ENCODE measurements around the gene CYBRD1. TPM values are rescaled to one million over a fixed set of nuclear protein-coding genes. Genes with fewer than 3 reads are reported as not detected.

The CYBRD1 gene
- total RNA-seq, 1 experiment from 2014 or later: 7.9 TPM

DNA sequence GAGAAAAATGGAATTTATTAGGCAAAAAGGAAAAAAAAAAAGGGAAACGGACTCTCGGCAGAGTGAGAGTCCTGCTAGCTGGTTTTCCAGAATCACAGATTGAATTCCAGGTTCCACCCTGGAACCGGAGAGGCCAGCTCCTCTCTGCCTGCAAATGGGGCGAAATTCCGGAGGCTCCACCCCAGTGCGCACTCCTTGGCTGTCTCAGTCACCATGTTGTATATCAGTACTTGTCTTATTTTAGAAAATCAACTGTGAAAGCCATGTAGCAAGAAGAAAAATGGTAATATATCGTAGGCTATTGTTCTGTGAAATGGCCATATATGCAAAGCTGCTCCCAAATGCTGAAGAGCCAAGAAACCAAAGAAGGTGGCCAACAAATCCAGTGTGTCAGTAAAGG is 49.4 kb downstream of the CYBRD1 start (continued):
- TF ChIP-seq, protein P1, sequence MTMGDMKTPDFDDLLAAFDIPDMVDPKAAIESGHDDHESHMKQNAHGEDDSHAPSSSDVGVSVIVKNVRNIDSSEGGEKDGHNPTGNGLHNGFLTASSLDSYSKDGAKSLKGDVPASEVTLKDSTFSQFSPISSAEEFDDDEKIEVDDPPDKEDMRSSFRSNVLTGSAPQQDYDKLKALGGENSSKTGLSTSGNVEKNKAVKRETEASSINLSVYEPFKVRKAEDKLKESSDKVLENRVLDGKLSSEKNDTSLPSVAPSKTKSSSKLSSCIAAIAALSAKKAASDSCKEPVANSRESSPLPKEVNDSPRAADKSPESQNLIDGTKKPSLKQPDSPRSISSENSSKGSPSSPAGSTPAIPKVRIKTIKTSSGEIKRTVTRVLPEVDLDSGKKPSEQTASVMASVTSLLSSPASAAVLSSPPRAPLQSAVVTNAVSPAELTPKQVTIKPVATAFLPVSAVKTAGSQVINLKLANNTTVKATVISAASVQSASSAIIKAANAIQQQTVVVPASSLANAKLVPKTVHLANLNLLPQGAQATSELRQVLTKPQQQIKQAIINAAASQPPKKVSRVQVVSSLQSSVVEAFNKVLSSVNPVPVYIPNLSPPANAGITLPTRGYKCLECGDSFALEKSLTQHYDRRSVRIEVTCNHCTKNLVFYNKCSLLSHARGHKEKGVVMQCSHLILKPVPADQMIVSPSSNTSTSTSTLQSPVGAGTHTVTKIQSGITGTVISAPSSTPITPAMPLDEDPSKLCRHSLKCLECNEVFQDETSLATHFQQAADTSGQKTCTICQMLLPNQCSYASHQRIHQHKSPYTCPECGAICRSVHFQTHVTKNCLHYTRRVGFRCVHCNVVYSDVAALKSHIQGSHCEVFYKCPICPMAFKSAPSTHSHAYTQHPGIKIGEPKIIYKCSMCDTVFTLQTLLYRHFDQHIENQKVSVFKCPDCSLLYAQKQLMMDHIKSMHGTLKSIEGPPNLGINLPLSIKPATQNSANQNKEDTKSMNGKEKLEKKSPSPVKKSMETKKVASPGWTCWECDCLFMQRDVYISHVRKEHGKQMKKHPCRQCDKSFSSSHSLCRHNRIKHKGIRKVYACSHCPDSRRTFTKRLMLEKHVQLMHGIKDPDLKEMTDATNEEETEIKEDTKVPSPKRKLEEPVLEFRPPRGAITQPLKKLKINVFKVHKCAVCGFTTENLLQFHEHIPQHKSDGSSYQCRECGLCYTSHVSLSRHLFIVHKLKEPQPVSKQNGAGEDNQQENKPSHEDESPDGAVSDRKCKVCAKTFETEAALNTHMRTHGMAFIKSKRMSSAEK (CRISPR knock-in tag; IDR thresholded peaks at IDR 0.05; ENCODE audit: borderline replicate concordance): no peak
- TF ChIP-seq MYBL2 (CRISPR knock-in tag; IDR thresholded peaks at IDR 0.05) (no peak), ZNF416 (CRISPR knock-in tag; IDR thresholded peaks at IDR 0.05) (no peak), ATF1 (CRISPR knock-in tag; IDR thresholded peaks at IDR 0.05) (no peak)
- TF ChIP-seq, protein P2, sequence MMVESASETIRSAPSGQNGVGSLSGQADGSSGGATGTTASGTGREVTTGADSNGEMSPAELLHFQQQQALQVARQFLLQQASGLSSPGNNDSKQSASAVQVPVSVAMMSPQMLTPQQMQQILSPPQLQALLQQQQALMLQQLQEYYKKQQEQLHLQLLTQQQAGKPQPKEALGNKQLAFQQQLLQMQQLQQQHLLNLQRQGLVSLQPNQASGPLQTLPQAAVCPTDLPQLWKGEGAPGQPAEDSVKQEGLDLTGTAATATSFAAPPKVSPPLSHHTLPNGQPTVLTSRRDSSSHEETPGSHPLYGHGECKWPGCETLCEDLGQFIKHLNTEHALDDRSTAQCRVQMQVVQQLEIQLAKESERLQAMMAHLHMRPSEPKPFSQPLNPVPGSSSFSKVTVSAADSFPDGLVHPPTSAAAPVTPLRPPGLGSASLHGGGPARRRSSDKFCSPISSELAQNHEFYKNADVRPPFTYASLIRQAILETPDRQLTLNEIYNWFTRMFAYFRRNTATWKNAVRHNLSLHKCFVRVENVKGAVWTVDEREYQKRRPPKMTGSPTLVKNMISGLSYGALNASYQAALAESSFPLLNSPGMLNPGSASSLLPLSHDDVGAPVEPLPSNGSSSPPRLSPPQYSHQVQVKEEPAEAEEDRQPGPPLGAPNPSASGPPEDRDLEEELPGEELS (CRISPR knock-in tag; IDR thresholded peaks at IDR 0.05): no peak

DNA sequence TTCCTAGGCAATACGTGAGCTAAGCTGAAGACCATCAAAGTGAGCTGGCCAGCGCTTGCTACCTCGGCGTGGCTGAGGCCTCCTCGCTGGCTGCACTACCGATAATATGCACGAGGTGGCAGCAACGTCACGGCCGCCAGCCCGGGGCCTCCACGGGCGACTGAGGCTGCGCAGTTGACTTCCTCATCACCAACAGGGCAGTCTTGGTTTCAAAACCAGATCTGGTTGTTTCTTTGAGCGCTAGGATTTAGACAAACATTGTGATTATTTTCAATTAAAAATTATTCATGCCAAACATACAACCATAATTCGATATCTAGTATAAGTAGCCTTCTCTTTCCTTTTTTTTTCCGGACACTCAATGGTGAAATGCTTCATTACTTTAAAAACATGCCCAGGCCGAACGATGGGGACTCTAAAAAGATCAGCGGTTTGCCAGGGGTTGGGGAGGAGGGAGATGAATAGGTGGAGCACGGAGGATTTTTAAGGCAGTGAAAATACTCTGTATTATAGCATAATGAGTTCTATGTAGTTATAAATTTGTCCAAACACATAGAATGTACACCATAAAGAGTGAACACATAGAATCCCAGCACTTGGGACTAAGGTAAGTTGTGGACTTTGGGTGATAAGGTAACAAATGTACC is 52.0 kb downstream of the CYBRD1 start:
- ChIA-PET POLR2A (no interaction called here), CTCF (interaction anchor here (0.6 to 3.1 kb wide), 22 partner anchors 11 to 645 kb away, joined by 3 to 14 read pairs (median 4); partner anchors contain the start of genes DYNC1I2 and GORASP2)
- ATAC-seq: peak; percentile 97
- no peak for TF ChIP-seq ZNF232 (CRISPR knock-in tag; IDR thresholded peaks at IDR 0.05)
- no peak for TF ChIP-seq NFE2L1 (CRISPR knock-in tag; IDR thresholded peaks at IDR 0.05)
- no peak for TF ChIP-seq HMGA2 (CRISPR knock-in tag; IDR thresholded peaks at IDR 0.05)
- no peak for TF ChIP-seq FOXJ3 (CRISPR knock-in tag; IDR thresholded peaks at IDR 0.05; ENCODE audit: borderline replicate concordance)
- no peak for TF ChIP-seq NFATC4 (CRISPR knock-in tag; IDR thresholded peaks at IDR 0.05)
- TF ChIP-seq EMX1 (CRISPR knock-in tag; IDR thresholded peaks at IDR 0.05): no peak
- TF ChIP-seq, protein P3, sequence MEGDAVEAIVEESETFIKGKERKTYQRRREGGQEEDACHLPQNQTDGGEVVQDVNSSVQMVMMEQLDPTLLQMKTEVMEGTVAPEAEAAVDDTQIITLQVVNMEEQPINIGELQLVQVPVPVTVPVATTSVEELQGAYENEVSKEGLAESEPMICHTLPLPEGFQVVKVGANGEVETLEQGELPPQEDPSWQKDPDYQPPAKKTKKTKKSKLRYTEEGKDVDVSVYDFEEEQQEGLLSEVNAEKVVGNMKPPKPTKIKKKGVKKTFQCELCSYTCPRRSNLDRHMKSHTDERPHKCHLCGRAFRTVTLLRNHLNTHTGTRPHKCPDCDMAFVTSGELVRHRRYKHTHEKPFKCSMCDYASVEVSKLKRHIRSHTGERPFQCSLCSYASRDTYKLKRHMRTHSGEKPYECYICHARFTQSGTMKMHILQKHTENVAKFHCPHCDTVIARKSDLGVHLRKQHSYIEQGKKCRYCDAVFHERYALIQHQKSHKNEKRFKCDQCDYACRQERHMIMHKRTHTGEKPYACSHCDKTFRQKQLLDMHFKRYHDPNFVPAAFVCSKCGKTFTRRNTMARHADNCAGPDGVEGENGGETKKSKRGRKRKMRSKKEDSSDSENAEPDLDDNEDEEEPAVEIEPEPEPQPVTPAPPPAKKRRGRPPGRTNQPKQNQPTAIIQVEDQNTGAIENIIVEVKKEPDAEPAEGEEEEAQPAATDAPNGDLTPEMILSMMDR (IDR thresholded peaks at IDR 0.05): peak; percentile 95
- TF ChIP-seq ETV6 (CRISPR knock-in tag; IDR thresholded peaks at IDR 0.05): no peak
- TF ChIP-seq ZNF317 (CRISPR knock-in tag; IDR thresholded peaks at IDR 0.05; ENCODE audit: borderline replicate concordance, low read depth): no peak
- Mint-ChIP-seq H3K9me3 (no peaks in the 10 kb centered on the region; the same call in 1 of the 2 replicates), H3K4me1 (peaks cover 10% of the 10 kb centered on the region), H3K27me3 (ENCODE audit: low read depth) (no peaks in the 10 kb centered on the region; the same call in 1 of the 2 replicates), H3K36me3 (no peaks in the 10 kb centered on the region), H3K4me3 (no peak overlapping the region), H3K27ac (no peak overlapping the region)
- DNase-seq (ENCODE audit: low spot score): peak; percentile 84

DNA sequence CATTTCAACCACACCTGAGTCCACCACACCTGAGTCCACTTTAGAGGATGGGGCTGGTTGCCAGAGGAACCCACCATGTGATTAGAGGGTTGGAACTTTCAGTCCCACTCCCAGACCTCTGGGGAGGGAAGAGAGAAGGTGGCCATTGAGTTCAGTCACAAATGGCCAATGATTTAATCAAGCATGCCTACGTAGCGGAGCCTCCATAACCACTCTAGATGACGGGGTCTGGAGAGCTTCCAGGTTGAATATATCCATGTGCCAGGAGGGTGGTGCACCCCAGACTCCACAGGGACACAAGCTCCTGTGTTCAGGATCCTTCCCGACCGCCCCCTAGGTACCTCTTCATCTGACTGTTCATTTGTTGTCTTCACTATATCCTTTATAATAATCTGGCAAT is 53.3 kb downstream of the CYBRD1 start:
- Mint-ChIP-seq H3K27ac (no peak overlapping the region), H3K27me3 (ENCODE audit: low read depth) (no peaks in the 10 kb centered on the region; the same call in 1 of the 2 replicates), H3K4me3 (no peak overlapping the region), H3K9me3 (no peaks in the 10 kb centered on the region; the same call in 1 of the 2 replicates), H3K4me1 (no peaks in the 10 kb centered on the region; the same call in 1 of the 2 replicates), H3K36me3 (no peaks in the 10 kb centered on the region)
- TF ChIP-seq CREB1 (CRISPR knock-in tag; IDR thresholded peaks at IDR 0.05) (no peak), FOXK1 (CRISPR knock-in tag; IDR thresholded peaks at IDR 0.05) (no peak), ZNF263 (CRISPR knock-in tag; IDR thresholded peaks at IDR 0.05; ENCODE audit: low read depth) (no peak), SOX15 (CRISPR knock-in tag; IDR thresholded peaks at IDR 0.05) (no peak), SP1 (CRISPR knock-in tag; conservative IDR thresholded peaks at IDR 0.05) (no peak), ELF4 (CRISPR knock-in tag; IDR thresholded peaks at IDR 0.05; ENCODE audit: low read depth) (no peak), GABPB1 (CRISPR knock-in tag; IDR thresholded peaks at IDR 0.05) (no peak)
- TF ChIP-seq, protein P4, sequence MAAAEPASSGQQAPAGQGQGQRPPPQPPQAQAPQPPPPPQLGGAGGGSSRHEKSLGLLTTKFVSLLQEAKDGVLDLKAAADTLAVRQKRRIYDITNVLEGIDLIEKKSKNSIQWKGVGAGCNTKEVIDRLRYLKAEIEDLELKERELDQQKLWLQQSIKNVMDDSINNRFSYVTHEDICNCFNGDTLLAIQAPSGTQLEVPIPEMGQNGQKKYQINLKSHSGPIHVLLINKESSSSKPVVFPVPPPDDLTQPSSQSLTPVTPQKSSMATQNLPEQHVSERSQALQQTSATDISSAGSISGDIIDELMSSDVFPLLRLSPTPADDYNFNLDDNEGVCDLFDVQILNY (CRISPR knock-in tag; IDR thresholded peaks at IDR 0.05): no peak
- TF ChIP-seq, protein P5, sequence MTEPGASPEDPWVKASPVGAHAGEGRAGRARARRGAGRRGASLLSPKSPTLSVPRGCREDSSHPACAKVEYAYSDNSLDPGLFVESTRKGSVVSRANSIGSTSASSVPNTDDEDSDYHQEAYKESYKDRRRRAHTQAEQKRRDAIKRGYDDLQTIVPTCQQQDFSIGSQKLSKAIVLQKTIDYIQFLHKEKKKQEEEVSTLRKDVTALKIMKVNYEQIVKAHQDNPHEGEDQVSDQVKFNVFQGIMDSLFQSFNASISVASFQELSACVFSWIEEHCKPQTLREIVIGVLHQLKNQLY (CRISPR knock-in tag; IDR thresholded peaks at IDR 0.05): no peak
- TF ChIP-seq, protein P6, sequence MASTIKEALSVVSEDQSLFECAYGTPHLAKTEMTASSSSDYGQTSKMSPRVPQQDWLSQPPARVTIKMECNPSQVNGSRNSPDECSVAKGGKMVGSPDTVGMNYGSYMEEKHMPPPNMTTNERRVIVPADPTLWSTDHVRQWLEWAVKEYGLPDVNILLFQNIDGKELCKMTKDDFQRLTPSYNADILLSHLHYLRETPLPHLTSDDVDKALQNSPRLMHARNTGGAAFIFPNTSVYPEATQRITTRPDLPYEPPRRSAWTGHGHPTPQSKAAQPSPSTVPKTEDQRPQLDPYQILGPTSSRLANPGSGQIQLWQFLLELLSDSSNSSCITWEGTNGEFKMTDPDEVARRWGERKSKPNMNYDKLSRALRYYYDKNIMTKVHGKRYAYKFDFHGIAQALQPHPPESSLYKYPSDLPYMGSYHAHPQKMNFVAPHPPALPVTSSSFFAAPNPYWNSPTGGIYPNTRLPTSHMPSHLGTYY (CRISPR knock-in tag; IDR thresholded peaks at IDR 0.05): no peak
- ATAC-seq: no peak
- no peak for DNase-seq (ENCODE audit: low spot score)
- ChIA-PET CTCF (interaction anchor here (1.2 kb wide), 1 partner anchor 538 kb away, joined by 4 read pairs; no protein-coding TSS in a partner anchor), POLR2A (no interaction called here)

Data from WTC11 (cell line).